ENCODE results near the gene PARP16.

PARP16 gene

DNA sequence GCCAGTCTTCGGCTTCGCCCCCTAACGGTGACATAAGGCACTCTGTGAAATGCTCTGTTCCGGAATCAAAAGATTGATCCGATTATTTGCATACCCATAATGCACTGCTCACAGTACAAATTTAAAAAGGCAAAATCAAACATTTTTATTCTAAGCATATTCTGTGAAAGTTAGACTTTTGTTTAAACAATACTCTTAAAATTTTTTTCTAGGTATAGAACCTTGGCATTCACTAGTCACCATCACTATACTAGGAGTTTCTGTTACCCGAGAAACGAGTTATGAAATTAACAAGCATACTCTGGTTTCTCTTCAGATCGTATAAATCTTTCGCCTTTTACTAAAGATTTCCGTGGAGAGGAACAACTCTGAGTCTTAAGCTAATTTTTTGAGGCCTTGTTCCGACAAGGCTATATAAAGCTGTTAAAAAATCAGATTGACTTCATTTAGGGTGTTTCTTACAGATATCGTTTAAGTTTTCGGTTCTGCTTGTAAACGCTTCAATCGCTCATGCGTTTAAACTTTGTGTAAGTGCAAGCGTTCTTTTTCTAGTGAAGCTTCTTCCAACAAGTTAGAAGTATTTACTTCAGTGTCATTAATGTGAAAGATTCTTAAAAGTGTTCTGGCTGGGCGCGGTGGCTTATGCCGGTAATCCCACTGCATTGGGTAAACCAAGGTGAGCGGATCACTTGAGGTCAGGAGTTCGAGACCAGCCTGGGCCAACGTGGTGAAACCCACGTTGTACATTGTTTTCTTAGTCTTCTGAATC lies 17.9 kb upstream of the PARP16 start, which contains the start of gene RNU5B-1 (continued):
- TF ChIP-seq, protein P1, sequence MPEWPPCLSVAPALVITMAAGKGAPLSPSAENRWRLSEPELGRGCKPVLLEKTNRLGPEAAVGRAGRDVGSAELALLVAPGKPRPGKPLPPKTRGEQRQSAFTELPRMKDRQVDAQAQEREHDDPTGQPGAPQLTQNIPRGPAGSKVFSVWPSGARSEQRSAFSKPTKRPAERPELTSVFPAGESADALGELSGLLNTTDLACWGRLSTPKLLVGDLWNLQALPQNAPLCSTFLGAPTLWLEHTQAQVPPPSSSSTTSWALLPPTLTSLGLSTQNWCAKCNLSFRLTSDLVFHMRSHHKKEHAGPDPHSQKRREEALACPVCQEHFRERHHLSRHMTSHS (tag by site-specific recombination; IDR thresholded peaks at IDR 0.05): no peak
- TF ChIP-seq, protein P2, sequence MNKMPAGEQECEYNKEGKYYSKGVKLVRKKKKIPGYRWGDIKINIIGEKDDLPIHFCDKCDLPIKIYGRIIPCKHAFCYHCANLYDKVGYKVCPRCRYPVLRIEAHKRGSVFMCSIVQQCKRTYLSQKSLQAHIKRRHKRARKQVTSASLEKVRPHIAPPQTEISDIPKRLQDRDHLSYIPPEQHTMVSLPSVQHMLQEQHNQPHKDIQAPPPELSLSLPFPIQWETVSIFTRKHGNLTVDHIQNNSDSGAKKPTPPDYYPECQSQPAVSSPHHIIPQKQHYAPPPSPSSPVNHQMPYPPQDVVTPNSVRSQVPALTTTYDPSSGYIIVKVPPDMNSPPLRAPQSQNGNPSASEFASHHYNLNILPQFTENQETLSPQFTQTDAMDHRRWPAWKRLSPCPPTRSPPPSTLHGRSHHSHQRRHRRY (tag by site-specific recombination; IDR thresholded peaks at IDR 0.05): no peak
- TF ChIP-seq KLF8 (tag by site-specific recombination; IDR thresholded peaks at IDR 0.05) (peak; percentile 81), BCL11B (tag by site-specific recombination; IDR thresholded peaks at IDR 0.05; ENCODE audit: low read depth) (peak; percentile 87), ZNF16 (tag by site-specific recombination; IDR thresholded peaks at IDR 0.05; ENCODE audit: low read depth) (no peak), ZNF324 (tag by site-specific recombination; IDR thresholded peaks at IDR 0.05) (no peak), ZNF184 (tag by site-specific recombination; IDR thresholded peaks at IDR 0.05) (no peak), ZNF558 (tag by site-specific recombination; IDR thresholded peaks at IDR 0.05) (0 out of 2 replicates have a peak, but pooled peaks have one; percentile 69), EGR2 (tag by site-specific recombination; IDR thresholded peaks at IDR 0.05; ENCODE audit: low read depth) (peak; percentile 41; the same call in 1 of the 2 replicates), ZNF701 (tag by site-specific recombination; IDR thresholded peaks at IDR 0.05) (no peak), ZNF2 (tag by site-specific recombination; IDR thresholded peaks at IDR 0.05) (peak; percentile 83), ZFHX2 (tag by site-specific recombination; conservative IDR thresholded peaks at IDR 0.05) (no peak; the same call in 1 of the 2 replicates), ZBTB1 (tag by site-specific recombination; IDR thresholded peaks at IDR 0.05) (no peak), ZNF169 (tag by site-specific recombination; IDR thresholded peaks at IDR 0.05) (no peak), ZNF830 (tag by site-specific recombination; IDR thresholded peaks at IDR 0.05; ENCODE audit: low read depth) (no peak), ZNF561 (tag by site-specific recombination; IDR thresholded peaks at IDR 0.05; ENCODE audit: borderline replicate concordance) (peak; percentile 77; the same call in 1 of the 2 replicates), HOXA7 (CRISPR knock-in tag; IDR thresholded peaks at IDR 0.05; ENCODE audit: borderline replicate concordance) (no peak), ZNF473 (tag by site-specific recombination; IDR thresholded peaks at IDR 0.05) (no peak), GLI2 (tag by site-specific recombination; IDR thresholded peaks at IDR 0.05; ENCODE audit: borderline replicate concordance, low read depth) (peak; percentile 55; the same call in 1 of the 2 replicates), KLF10 (tag by site-specific recombination; IDR thresholded peaks at IDR 0.05) (peak; percentile 96), ZNF624 (tag by site-specific recombination; IDR thresholded peaks at IDR 0.05) (peak; percentile 78), ZNF350 (tag by site-specific recombination; IDR thresholded peaks at IDR 0.05) (no peak)
- TF ChIP-seq, protein P3, sequence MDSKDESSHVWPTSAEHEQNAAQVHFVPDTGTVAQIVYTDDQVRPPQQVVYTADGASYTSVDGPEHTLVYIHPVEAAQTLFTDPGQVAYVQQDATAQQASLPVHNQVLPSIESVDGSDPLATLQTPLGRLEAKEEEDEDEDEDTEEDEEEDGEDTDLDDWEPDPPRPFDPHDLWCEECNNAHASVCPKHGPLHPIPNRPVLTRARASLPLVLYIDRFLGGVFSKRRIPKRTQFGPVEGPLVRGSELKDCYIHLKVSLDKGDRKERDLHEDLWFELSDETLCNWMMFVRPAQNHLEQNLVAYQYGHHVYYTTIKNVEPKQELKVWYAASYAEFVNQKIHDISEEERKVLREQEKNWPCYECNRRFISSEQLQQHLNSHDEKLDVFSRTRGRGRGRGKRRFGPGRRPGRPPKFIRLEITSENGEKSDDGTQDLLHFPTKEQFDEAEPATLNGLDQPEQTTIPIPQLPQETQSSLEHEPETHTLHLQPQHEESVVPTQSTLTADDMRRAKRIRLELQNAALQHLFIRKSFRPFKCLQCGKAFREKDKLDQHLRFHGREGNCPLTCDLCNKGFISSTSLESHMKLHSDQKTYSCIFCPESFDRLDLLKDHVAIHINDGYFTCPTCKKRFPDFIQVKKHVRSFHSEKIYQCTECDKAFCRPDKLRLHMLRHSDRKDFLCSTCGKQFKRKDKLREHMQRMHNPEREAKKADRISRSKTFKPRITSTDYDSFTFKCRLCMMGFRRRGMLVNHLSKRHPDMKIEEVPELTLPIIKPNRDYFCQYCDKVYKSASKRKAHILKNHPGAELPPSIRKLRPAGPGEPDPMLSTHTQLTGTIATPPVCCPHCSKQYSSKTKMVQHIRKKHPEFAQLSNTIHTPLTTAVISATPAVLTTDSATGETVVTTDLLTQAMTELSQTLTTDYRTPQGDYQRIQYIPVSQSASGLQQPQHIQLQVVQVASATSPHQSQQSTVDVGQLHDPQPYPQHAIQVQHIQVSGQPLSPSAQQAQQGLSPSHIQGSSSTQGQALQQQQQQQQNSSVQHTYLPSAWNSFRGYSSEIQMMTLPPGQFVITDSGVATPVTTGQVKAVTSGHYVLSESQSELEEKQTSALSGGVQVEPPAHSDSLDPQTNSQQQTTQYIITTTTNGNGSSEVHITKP (tag by site-specific recombination; IDR thresholded peaks at IDR 0.05): no peak; the same call in none of the 2 replicates
- TF ChIP-seq, protein P4, sequence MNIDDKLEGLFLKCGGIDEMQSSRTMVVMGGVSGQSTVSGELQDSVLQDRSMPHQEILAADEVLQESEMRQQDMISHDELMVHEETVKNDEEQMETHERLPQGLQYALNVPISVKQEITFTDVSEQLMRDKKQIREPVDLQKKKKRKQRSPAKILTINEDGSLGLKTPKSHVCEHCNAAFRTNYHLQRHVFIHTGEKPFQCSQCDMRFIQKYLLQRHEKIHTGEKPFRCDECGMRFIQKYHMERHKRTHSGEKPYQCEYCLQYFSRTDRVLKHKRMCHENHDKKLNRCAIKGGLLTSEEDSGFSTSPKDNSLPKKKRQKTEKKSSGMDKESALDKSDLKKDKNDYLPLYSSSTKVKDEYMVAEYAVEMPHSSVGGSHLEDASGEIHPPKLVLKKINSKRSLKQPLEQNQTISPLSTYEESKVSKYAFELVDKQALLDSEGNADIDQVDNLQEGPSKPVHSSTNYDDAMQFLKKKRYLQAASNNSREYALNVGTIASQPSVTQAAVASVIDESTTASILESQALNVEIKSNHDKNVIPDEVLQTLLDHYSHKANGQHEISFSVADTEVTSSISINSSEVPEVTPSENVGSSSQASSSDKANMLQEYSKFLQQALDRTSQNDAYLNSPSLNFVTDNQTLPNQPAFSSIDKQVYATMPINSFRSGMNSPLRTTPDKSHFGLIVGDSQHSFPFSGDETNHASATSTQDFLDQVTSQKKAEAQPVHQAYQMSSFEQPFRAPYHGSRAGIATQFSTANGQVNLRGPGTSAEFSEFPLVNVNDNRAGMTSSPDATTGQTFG (tag by site-specific recombination; IDR thresholded peaks at IDR 0.05; ENCODE audit: borderline replicate concordance): no peak
- TF ChIP-seq, protein P5, sequence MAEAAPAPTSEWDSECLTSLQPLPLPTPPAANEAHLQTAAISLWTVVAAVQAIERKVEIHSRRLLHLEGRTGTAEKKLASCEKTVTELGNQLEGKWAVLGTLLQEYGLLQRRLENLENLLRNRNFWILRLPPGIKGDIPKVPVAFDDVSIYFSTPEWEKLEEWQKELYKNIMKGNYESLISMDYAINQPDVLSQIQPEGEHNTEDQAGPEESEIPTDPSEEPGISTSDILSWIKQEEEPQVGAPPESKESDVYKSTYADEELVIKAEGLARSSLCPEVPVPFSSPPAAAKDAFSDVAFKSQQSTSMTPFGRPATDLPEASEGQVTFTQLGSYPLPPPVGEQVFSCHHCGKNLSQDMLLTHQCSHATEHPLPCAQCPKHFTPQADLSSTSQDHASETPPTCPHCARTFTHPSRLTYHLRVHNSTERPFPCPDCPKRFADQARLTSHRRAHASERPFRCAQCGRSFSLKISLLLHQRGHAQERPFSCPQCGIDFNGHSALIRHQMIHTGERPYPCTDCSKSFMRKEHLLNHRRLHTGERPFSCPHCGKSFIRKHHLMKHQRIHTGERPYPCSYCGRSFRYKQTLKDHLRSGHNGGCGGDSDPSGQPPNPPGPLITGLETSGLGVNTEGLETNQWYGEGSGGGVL (tag by site-specific recombination; IDR thresholded peaks at IDR 0.05): no peak
- TF ChIP-seq, protein P6, sequence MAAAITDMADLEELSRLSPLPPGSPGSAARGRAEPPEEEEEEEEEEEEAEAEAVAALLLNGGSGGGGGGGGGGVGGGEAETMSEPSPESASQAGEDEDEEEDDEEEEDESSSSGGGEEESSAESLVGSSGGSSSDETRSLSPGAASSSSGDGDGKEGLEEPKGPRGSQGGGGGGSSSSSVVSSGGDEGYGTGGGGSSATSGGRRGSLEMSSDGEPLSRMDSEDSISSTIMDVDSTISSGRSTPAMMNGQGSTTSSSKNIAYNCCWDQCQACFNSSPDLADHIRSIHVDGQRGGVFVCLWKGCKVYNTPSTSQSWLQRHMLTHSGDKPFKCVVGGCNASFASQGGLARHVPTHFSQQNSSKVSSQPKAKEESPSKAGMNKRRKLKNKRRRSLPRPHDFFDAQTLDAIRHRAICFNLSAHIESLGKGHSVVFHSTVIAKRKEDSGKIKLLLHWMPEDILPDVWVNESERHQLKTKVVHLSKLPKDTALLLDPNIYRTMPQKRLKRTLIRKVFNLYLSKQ (tag by site-specific recombination; IDR thresholded peaks at IDR 0.05; ENCODE audit: borderline replicate concordance): peak; percentile 67; the same call in 1 of the 2 replicates
